IPS-18c (cell line): ENCODE data around the gene PPP3CB.
A peak's percentile ranks its signal among the peaks of the same experiment; 100 is the strongest.

Source experiments
- H3K4me3 ChIP-seq: 2 replicates; pipeline ENCODE4 v1.7.0; 2013; ENCODE audit warnings: low read depth, mild to moderate bottlenecking, low read length, moderate library complexity; ENCODE audit not compliant: insufficient read depth
- H3K9me3 ChIP-seq: one replicate; pipeline ENCODE4 v1.6.1; 2013; ENCODE audit warnings: mild to moderate bottlenecking, low read length, moderate library complexity; ENCODE audit not compliant: control insufficient read depth, insufficient read depth

Gene PPP3CB

DNA sequence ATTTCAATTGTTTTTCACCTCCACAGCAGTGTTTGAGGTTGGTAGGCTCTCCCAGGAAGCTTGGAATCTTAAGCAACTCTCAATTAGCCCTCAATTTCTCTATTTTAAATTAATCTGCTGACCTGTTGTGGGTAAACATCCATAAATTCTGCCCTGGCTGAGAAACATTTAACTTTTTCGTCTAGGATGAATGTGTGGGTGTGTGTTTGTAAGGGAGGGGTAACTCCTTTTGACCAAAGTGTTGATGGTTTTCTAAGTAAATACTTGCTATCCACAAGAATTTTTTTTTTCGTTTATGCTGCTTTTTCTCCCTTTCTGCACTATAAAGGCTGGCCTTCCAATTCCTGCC is 973 bp downstream of the PPP3CB start:
- peak overlapping the region; percentile 89 for H3K4me3 ChIP-seq
- no peaks in the 10 kb centered on the region for H3K9me3 ChIP-seq

DNA sequence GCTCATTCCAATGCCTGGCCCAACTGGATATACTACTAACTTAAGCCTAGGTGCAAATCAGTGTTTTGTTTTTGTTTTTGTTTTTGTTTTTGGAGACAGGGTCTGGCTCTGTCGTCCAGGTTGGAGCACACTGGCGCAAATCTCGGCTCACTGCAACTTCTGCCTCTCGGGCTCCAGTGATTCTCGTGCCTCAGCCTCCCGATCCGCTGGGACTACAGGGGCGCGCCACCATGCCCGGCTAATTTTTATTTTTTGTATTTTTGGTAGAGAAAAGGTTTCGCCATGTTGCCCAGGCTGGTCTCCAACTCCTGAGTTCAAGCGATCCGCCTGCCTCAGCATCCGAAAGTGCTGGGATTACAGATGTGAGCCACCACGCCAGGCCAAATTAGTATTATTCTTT is 1.6 kb downstream of the PPP3CB start:
- H3K4me3 ChIP-seq, result peak overlapping the region; percentile 89; the same call in 1 of the 2 replicates
- no peaks in the 10 kb centered on the region for H3K9me3 ChIP-seq

DNA sequence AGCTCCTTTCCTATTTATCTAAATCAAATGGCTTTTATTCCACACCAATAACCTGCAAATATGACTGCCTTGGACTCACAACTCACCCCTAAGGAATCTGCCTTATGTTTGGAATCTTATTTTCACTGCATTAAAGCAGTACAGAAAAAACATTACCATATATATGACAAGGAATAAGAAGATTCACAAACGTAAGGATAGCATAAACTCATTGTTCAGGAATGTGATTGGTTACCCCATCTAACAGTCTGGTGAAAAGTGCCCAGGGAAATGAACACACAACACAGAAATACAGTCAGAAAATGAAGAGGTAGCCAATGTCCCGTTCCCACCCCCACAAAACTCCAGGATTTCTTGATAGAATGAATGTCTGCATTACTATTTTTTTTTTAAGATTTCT is 2.0 kb downstream of the PPP3CB start:
- H3K4me3 ChIP-seq, result no peak overlapping the region
- H3K9me3 ChIP-seq, result no peaks in the 10 kb centered on the region

DNA sequence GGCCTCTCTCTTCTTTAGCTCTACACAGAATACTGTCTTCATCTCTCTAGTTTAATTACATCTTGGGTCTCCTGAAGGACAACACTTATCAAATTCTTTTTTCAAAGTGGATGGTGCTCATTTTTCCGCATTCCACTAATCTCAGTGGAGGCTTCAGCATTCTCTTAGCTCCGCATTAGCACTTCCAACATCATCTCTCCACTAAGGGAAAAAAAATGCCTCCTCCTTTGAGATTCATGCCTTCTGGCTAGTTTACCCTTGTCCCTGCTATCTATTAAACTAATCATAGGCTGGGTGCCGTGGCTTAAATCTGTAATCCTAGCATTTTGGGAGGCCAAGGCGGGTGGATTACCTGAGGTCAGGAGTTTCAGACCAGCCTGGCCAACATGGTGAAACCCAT is 9.2 kb downstream of the PPP3CB start:
- Histone ChIP-seq H3K9me3 (no peaks in the 10 kb centered on the region), H3K4me3 (no peak overlapping the region)

DNA sequence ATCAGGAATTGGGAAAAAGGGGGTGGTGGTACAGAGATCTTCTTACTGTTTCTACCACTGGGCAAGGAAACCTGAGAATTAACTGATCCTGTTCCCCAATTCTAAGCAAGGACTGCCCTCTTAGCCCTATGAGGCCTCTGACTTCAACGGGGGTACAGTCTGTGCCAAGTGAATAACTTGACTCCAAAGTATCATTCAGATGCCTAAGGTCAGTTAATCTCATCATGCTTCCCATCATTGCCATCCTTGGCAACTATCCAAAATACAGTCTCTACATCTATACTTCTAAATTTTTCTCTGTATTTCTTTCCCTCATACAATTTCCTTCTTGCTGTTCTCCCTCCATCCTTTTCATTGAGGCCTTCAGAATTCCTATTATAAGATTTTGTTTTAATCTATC is 10.5 kb downstream of the PPP3CB start:
- Histone ChIP-seq H3K4me3 (no peak overlapping the region), H3K9me3 (no peaks in the 10 kb centered on the region)

DNA sequence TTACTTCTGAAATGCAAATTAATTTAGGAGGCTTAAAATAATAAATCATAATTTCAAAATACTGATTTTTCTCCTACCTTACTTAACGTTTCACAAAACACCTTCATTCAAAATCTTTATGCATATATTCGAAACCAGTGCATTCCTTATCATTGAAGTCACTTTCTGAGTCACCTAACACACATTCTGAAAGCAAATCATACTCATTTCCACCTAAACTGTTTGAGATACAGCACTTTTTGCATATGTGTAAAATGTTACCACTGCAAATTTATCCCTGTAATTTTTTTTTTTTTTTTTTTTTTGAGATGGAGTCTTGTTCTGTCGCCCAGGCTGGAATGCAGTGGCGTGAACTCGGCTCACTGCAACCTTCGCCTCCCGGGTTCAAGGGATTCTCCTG is 15.7 kb downstream of the PPP3CB start:
- Histone ChIP-seq H3K9me3 (no peaks in the 10 kb centered on the region), H3K4me3 (no peak overlapping the region)

DNA sequence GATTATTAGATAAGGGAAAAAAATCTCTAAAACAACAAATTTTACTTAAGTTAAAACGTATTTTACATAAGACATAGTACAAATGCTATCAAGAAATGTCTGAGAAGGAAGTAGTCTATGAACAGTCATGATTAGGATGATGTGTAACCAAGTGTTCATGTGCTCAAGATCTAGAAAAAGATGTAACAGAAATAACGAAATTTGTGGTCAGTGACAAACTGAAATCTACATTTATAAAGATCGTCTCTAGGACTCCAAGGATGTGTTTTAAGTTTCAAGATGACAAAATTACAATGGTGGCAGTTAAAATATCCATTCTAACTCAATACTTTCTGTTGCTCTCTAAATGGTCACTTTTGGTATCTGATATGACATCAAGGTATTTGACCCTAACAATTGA is 17.2 kb downstream of the PPP3CB start:
- H3K9me3 ChIP-seq, result no peaks in the 10 kb centered on the region
- no peak overlapping the region for H3K4me3 ChIP-seq

DNA sequence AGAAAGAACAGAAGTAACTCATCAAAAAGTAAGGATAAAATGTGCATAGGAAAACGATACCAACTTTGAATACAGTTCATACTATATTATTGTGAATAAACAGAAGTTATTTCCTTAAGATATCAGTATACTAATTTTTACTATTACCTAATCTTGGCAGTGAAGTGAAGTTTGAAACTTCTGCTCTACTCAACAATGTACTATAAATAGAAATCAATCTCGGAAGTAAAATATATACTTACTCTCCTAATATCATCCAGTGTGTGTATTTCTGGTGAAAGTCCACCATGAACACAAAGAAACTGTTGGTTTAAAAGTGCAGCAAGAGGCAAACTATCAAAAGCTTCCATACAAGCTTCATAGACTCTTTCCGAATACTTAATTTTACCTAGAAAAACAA is 24.6 kb downstream of the PPP3CB start:
- H3K9me3 ChIP-seq, result no peaks in the 10 kb centered on the region
- no peak overlapping the region for H3K4me3 ChIP-seq

DNA sequence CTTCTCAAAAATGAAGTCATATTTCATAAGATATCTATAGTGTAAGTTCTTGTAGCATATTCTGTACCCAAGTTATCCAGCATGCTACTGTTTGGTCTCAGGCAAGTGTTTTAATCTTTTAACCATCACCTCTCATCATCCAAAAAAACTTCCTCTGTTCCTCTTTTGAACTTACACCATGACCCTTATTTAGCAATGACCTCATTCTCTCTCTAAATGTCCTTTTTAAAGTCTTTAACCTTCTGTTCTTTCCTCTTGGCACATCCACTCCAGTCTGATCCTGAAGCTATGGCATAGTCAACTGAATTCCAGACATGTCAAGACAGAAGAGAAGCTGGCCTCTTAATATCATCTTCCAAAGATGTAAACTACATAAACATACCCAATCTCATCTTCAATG is 26.2 kb downstream of the PPP3CB start:
- H3K4me3 ChIP-seq, result no peak overlapping the region
- H3K9me3 ChIP-seq, result no peaks in the 10 kb centered on the region

DNA sequence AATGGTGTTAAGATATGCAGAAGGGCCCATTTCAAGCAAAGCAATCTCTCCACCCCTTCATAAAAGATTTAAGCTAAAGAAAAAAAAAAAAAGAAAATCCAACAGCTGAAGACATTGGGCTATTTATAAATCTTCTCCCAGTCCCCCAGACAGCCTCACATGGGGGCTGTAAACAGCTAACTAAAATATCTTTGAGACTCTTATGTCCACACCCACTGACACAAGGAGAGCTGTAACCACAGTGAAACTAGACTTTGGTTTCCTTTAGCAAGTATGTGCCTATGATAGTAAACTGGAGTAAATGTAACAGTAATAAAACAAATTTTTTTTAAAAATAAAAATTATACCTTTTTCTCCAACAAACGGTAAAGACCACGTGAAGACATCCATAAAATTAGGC is 28.6 kb downstream of the PPP3CB start:
- Histone ChIP-seq H3K9me3 (no peaks in the 10 kb centered on the region), H3K4me3 (no peak overlapping the region)

DNA sequence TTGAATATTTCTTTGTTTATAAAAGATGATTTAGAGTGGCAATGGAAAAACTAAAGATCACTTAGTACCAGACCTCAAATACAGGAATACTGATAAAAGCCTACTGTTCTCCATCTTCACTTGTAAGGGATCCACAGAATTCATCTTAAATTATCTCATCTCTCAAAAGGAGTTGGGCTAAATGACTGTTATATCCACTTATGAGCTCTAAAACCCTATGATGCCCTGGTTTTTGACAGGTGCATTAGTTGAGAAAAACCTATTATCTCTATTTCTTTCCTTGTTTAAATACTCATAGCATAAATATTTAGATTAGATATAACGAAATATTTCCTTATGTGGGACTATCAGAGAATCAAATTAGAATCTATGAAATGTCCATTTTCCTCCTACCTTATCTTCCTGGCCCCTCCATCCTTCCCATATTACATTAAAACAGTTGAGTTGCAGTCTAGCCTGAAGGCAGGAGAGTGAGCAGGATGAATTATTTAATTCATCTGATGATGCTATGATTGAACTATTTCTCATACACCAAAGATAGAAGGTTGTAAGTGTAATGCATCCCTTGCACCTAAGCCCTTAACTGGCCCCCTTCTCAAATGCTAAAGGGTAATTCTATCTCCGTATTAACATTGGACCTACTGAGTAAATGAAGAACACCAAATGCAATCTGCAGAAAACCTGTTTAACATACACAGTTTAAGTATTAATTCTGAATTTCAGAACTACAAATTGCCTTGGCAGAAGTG is 29.7 kb downstream of the PPP3CB start:
- Histone ChIP-seq H3K4me3 (no peak overlapping the region), H3K9me3 (no peaks in the 10 kb centered on the region)

DNA sequence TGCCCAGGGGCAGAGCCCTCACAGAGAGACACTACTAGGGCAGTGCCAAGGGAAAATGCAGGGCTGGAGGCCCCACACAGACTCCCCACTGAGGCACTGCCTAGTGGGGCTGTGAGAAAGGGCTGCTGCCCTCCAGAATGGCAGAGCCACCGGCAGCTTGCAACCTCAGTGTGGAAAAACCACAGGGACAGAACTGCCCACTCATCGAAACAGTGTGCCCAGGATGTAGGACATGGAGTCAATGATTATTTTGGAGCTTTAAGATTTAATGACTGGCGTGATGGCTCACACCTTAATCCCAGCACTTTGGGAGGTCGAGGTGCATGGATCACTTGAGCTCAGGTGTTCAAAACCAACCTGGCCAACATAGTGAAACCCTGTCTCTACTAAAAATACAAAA is 34.9 kb downstream of the PPP3CB start:
- Histone ChIP-seq H3K4me3 (no peak overlapping the region), H3K9me3 (no peaks in the 10 kb centered on the region)

DNA sequence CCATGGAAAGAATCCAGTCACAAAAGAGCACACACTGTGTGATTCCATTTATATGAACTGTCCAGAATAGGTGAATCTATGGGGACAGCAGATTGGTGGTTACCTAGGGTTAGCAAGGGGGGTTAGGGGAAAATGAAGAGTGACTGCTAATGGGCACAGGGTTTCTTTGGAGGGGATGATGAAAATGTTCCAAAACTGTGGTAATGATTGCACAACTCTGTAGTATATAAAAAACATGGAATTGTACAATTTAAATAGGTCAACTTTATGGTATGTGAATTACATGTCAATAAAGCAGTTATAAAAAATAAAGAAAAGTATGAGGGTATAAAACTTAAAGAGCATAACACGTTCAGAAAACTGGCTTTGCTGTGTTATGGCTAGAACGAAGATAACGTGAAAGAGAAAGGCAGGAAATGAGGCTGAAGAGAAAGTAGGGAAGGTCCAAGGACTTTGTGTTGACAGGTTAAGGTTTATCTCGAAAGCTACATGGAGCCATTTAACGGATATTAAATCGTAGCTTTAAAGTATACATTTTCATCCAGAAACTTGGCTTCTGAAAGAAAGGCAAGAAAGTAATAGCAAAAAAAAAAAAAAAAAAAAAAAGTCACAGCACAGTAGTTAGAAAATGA is 36.0 kb downstream of the PPP3CB start:
- Histone ChIP-seq H3K9me3 (no peaks in the 10 kb centered on the region), H3K4me3 (no peak overlapping the region)

DNA sequence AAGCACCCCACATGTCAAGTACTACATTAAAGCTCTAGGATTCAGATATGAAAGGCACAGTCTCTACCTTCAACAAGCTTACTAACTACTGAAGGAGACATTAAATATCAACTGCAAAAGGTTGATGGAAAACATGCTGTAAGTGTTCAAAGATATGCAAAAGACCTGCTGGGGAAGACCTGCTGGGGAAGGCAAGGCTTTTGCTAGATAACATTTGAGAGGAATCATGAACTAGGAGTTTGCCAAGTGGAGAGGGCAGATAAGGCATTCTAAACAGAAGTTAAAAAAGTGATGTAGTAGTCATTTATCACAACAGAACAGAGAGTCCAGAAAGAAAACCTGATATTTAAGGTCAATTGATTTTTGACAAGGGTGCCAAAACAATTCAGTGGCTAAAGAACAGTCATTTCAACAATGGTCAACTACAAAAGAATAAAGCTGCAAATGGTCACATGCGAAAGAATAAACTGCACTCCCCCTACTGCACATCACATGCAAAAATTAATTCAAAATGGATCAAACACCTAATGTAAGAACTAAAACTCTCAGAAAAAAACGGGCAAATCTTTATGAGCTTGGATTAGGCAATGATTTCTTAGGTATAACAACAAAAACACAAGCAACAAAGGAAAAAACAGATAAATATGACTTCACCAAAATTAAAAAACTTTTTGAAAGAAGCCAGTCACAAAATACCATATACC is 39.5 kb downstream of the PPP3CB start:
- H3K9me3 ChIP-seq, result no peaks in the 10 kb centered on the region

DNA sequence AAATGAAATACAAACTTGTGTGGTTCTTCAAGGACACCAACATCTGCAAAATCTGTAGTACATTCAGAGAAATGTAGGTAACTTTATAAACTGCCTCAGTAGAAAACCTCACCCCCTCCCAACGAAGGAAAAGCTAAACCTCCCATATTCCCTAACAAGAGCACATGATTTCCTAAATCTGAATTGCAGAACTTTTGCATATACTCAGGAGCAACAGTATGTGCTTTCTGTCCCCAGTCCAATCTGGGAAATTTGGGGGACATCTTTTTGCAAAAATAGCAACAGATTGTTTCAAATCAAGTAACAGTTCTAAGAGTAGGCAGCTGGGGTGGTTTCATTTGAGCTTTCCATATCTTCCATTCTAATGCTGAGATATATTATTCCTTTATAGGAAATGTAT is 46.7 kb downstream of the PPP3CB start:
- H3K9me3 ChIP-seq, result no peaks in the 10 kb centered on the region
- no peak overlapping the region for H3K4me3 ChIP-seq

More for the DNA sequence above, 39.5 kb downstream of the PPP3CB start:
- no peak overlapping the region for H3K4me3 ChIP-seq

DNA sequence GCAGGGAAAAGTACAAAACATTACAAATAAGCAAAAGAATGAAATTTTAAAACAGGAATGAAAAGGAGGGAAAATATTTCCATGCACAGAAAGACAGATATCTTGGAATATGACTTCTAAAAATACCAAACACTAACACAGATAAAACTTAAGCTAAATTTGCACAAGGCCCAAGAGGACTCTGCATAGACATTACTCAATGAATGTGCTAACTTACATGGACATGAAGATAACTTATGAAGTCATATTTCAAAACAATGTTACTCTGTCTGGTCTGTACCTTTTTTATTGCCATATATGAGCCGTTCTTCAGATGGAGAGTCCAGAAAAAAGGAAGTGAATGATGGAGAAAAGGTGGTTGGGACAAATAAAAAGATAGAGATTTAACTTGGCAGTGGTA is 47.4 kb downstream of the PPP3CB start:
- H3K9me3 ChIP-seq, result no peaks in the 10 kb centered on the region
- H3K4me3 ChIP-seq, result no peak overlapping the region

DNA sequence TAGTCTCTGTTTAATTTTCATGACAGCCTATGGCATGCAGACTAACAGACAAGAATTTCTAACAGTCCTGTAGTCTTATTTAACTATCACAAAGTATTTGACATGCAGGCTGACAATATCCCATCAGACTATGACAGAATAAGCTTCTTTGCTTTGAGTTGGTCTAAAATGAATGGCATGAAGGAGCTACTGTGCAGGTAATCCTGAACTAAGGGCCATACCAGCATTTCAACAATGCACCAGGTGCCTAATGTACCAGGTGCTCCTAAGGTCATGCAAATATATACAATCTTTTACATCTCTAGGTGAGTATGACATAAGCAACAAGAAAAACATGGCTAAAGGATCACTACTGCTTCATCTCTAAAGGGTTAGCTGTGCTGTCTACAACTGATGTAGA is 48.9 kb downstream of the PPP3CB start:
- H3K9me3 ChIP-seq, result no peaks in the 10 kb centered on the region
- H3K4me3 ChIP-seq, result no peak overlapping the region

DNA sequence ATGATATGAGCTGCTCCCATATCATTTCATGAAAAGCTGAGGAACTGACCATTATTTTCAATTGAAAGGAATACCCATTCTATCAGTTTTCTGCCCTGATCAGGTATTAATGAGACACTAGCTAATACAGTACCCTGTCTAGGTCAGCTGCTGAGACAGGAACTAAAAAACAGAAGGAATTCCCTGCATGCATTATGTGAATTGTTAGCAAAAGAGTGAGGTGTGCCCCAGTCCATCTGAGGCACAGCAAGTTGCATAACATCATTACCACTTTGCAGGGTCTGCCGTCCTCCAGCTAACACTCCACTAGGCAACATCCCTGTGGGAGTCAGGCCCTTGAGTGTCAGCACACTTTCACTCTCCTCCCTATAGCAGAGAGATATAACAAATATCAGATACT is 51.4 kb downstream of the PPP3CB start:
- no peak overlapping the region for H3K4me3 ChIP-seq
- no peaks in the 10 kb centered on the region for H3K9me3 ChIP-seq
